ENCODE data around the gene TP63.

TP63 gene

GRCh38 chr3:189945935-189946709 is 314.9 kb downstream of the TP63 start:
- TF ChIP-seq ZFP3 (CRISPR knock-in tag; IDR thresholded peaks at IDR 0.05) (no peak), ESRRG (CRISPR knock-in tag; IDR thresholded peaks at IDR 0.05) (no peak), RARB (CRISPR knock-in tag; IDR thresholded peaks at IDR 0.05) (no peak), TSHZ2 (CRISPR knock-in tag; IDR thresholded peaks at IDR 0.05) (no peak), ZC3H10 (CRISPR knock-in tag; IDR thresholded peaks at IDR 0.05) (no peak), ZNF8 (CRISPR knock-in tag; IDR thresholded peaks at IDR 0.05) (no peak), ZFP30 (CRISPR knock-in tag; IDR thresholded peaks at IDR 0.05) (no peak), SNAI2 (CRISPR knock-in tag; IDR thresholded peaks at IDR 0.05) (no peak), TOX (CRISPR knock-in tag; IDR thresholded peaks at IDR 0.05; ENCODE audit: borderline replicate concordance) (no peak), ZNF70 (CRISPR knock-in tag; IDR thresholded peaks at IDR 0.05) (no peak)
- TF ChIP-seq, protein P1, sequence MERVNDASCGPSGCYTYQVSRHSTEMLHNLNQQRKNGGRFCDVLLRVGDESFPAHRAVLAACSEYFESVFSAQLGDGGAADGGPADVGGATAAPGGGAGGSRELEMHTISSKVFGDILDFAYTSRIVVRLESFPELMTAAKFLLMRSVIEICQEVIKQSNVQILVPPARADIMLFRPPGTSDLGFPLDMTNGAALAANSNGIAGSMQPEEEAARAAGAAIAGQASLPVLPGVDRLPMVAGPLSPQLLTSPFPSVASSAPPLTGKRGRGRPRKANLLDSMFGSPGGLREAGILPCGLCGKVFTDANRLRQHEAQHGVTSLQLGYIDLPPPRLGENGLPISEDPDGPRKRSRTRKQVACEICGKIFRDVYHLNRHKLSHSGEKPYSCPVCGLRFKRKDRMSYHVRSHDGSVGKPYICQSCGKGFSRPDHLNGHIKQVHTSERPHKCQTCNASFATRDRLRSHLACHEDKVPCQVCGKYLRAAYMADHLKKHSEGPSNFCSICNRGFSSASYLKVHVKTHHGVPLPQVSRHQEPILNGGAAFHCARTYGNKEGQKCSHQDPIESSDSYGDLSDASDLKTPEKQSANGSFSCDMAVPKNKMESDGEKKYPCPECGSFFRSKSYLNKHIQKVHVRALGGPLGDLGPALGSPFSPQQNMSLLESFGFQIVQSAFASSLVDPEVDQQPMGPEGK (CRISPR knock-in tag; IDR thresholded peaks at IDR 0.05; ENCODE audit: borderline replicate concordance), result no peak
- TF ChIP-seq, protein P2, sequence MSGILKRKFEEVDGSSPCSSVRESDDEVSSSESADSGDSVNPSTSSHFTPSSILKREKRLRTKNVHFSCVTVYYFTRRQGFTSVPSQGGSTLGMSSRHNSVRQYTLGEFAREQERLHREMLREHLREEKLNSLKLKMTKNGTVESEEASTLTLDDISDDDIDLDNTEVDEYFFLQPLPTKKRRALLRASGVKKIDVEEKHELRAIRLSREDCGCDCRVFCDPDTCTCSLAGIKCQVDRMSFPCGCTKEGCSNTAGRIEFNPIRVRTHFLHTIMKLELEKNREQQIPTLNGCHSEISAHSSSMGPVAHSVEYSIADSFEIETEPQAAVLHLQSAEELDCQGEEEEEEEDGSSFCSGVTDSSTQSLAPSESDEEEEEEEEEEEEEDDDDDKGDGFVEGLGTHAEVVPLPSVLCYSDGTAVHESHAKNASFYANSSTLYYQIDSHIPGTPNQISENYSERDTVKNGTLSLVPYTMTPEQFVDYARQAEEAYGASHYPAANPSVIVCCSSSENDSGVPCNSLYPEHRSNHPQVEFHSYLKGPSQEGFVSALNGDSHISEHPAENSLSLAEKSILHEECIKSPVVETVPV (CRISPR knock-in tag; IDR thresholded peaks at IDR 0.05), result no peak
- no peak for ATAC-seq

Measured in SK-N-SH treated with all-trans-retinoic acid at 6 μM for 48 hours (cell line).